ENCODE measurements around the gene C5AR2. TPM values are rescaled to one million over a fixed set of nuclear protein-coding genes. Genes with fewer than 3 reads are reported as not detected.
"Not testable (repeated sequence)": the region's sequence is repeated elsewhere in the genome, so short reads cannot be mapped to it uniquely, and the experiment has no call there.

The C5AR2 gene
- total RNA-seq, 1 donor from 2014 or later: not detected

GRCh38 chr19:47323409-47323808 lies 8.6 kb upstream of the C5AR2 start:
- DNase-seq (ENCODE audit: low read depth): no peak
- H3K4me3 ChIP-seq (ENCODE audit: low read depth, low read length): no peak overlapping the region
- TF ChIP-seq, protein P1, sequence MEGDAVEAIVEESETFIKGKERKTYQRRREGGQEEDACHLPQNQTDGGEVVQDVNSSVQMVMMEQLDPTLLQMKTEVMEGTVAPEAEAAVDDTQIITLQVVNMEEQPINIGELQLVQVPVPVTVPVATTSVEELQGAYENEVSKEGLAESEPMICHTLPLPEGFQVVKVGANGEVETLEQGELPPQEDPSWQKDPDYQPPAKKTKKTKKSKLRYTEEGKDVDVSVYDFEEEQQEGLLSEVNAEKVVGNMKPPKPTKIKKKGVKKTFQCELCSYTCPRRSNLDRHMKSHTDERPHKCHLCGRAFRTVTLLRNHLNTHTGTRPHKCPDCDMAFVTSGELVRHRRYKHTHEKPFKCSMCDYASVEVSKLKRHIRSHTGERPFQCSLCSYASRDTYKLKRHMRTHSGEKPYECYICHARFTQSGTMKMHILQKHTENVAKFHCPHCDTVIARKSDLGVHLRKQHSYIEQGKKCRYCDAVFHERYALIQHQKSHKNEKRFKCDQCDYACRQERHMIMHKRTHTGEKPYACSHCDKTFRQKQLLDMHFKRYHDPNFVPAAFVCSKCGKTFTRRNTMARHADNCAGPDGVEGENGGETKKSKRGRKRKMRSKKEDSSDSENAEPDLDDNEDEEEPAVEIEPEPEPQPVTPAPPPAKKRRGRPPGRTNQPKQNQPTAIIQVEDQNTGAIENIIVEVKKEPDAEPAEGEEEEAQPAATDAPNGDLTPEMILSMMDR (conservative IDR thresholded peaks at IDR 0.05; ENCODE audit: low read depth, low read length): no peak

GRCh38 chr19:47323872-47324271 lies 8.1 kb upstream of the C5AR2 start:
- no peak for DNase-seq (ENCODE audit: low read depth)
- no peak overlapping the region for H3K4me3 ChIP-seq (ENCODE audit: low read depth, low read length)
- TF ChIP-seq, protein P1 (conservative IDR thresholded peaks at IDR 0.05; ENCODE audit: low read depth, low read length): no peak

DNA sequence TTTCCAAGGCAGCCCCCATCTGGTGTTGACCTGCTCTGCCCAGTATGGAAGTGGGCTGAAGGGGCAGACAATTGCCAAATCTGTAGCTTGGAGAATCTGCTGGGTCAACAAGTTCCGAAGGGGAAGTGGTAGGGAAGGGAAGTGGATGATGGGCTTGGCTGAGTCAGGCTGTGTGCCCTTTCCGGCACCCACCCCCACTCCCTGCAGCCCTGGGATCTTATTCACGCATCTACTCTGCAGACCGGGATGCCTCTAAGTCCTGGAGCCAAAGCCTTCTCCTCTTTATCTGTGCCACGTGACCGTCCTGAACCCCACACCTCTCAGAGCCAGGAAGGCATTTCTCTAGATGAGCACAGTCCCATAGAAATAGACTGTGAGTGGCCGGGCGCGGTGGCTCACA lies 7.5 kb upstream of the C5AR2 start:
- no peak for DNase-seq (ENCODE audit: low read depth)
- TF ChIP-seq, protein P1 (conservative IDR thresholded peaks at IDR 0.05; ENCODE audit: low read depth, low read length): no peak
- H3K4me3 ChIP-seq (ENCODE audit: low read depth, low read length): no peak overlapping the region

GRCh38 chr19:47330466-47330869 lies 1.5 kb upstream of the C5AR2 start:
- no peak overlapping the region for H3K4me3 ChIP-seq (ENCODE audit: low read depth, low read length)
- no peak for DNase-seq (ENCODE audit: low read depth)
- TF ChIP-seq, protein P1 (conservative IDR thresholded peaks at IDR 0.05; ENCODE audit: low read depth, low read length): no peak

GRCh38 chr19:47331490-47331889 lies 485 bp upstream of the C5AR2 start:
- TF ChIP-seq, protein P1 (conservative IDR thresholded peaks at IDR 0.05; ENCODE audit: low read depth, low read length): no peak
- H3K4me3 ChIP-seq (ENCODE audit: low read depth, low read length): no peak overlapping the region
- no peak for DNase-seq (ENCODE audit: low read depth)

DNA sequence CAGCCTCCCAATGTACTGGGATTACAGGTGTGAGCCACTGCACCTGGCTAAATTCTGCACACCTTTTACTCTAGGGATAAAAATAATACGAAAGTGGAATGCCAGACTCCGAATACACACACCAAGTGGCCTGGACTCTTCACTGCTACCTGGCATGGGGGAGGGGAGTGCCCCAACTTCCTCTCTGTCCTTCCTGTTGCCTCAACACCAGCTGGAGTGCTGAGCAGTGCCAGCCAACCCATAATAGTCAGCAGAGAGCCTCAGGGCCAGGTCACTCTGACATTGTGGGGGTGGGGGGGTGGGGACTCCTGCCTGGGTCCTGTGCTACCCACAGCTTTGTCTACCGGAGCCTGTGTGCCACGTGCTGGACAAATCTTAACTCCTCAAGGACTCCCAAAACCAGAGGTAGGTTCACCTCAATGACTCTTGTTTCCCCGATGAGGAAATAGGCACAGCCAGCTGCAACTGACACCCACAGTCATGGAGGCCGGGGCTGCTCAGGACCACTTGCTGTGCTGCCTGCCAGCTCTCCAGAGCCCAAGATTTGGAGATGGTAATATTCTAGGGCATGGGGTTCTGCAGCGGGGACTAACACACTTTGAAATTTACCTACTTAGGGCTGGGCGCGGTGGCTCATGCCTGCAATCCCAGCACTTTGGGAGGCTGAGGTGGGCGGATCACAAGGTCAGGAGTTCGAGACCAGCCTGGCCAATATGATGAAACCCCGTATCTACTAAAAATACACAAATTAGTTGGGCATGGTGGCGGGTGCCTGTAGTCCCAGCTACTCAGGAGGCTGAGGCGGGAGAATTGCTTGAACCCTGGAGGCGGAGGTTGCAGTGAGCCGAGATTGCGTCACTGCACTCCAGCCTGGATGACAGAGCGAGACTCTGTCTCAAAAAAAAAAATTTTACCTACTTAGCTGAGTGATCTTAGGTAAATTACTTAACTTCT lies 5.1 kb downstream of the C5AR2 start:
- not testable (repeated sequence) for DNase-seq (ENCODE audit: low read depth); H3K4me3 ChIP-seq (ENCODE audit: low read depth, low read length)

- no peak for DNase-seq (ENCODE audit: low read depth)
- no peak overlapping the region for H3K4me3 ChIP-seq (ENCODE audit: low read depth, low read length)
- TF ChIP-seq, protein P1 (conservative IDR thresholded peaks at IDR 0.05; ENCODE audit: low read depth, low read length): no peak
Observed at GRCh38 chr19:47339196-47339880, 7.4 kb downstream of the C5AR2 start.

Data from epithelial cell of proximal tubule (primary cell).